Left ventricle myocardium superior (tissue), 1 donor: Measurements from ENCODE around the gene STXBP3. TPM values are rescaled to one million over a fixed set of nuclear protein-coding genes. Genes with fewer than 3 reads are reported as not detected.

Source experiments
- ATAC-seq: fragments of 200-7000 bp; cut with Tn5 transposase; one replicate; pipeline ENCODE4 v1.9.1; 2020; ENCODE audit warnings: mild to moderate bottlenecking, moderate library complexity
- DNase-seq: peaks from one replicate; pipeline ENCODE4 v3.0.0-alpha.2; 2020
- intact Hi-C: fragments of 100-400 bp; cut with micrococcal nuclease; formaldehyde crosslinking; loops from one replicate; pipeline ENCODE4 v1.11.0; 2022
- total RNA-seq: library from RNA; stranded (reverse); fragmentation: NEBNext Ultra II Directional; extraction: Animal tissue kit (Norgen Biotek cat#: 25700); gene quantifications from one replicate; pipeline ENCODE4 v1.2.1, GENCODE V29; 2021
- donor health status: DM: no; HTN: yes; CAD: no; lungs with severe emphysema.

Gene STXBP3
- total RNA-seq, 1 donor from 2014 or later = 23.3 TPM

- no peak for ATAC-seq
- intact Hi-C loops = no loop called here
- DNase-seq = no peak
Measured at GRCh38 chr1:108858230-108858950, 111.9 kb downstream of the STXBP3 start.

Other genes starting within 250 kb of the STXBP3 start
- gene EEIG2, start 186.6 kb upstream of the STXBP3 start, total RNA-seq = 5.0 TPM
- gene HENMT1, start 85.6 kb upstream of the STXBP3 start, total RNA-seq = 1.2 TPM
- 20.8 TPM for gene PRPF38B, start 54.4 kb upstream of the STXBP3 start, total RNA-seq
- not detected for gene FNDC7, start 33.8 kb upstream of the STXBP3 start, total RNA-seq
- not detected for gene AKNAD1, start 110.4 kb downstream of the STXBP3 start, total RNA-seq
- gene GPSM2, start 130.3 kb downstream of the STXBP3 start, total RNA-seq = 4.9 TPM
- 29.1 TPM for gene CLCC1, start 216.8 kb downstream of the STXBP3 start, total RNA-seq